ENCODE measurements around the gene RNF128. TPM values are rescaled to one million over a fixed set of nuclear protein-coding genes. Genes with fewer than 3 reads are reported as not detected.

Gene RNF128
- polyA plus RNA-seq, 1 experiment, result 0.09 TPM

GRCh38 chrX:106774981-106775380, 48.5 kb downstream of the RNF128 start:
- no peak for DNase-seq (ENCODE audit: low read depth)
- ChIA-PET CTCF (interaction anchor here (1.8 kb wide), 1 partner anchor 11 kb away, joined by 3 read pairs; no protein-coding TSS in a partner anchor), POLR2A (no interaction called here)
- Histone ChIP-seq H3K36me3 (ENCODE audit: control insufficient read depth, insufficient read depth, low read length) (no peaks in the 10 kb centered on the region), H3K4me3 (ENCODE audit: low read depth, low read length) (no peak overlapping the region), H3K27me3 (ENCODE audit: control insufficient read depth, insufficient read depth, low read length) (no peaks in the 10 kb centered on the region)
- no peak for TF ChIP-seq CTCF (IDR thresholded peaks at IDR 0.05; ENCODE audit: insufficient read depth, low read depth, low read length)

GRCh38 chrX:106780264-106780663, 53.8 kb downstream of the RNF128 start:
- Histone ChIP-seq H3K36me3 (ENCODE audit: control insufficient read depth, insufficient read depth, low read length) (no peaks in the 10 kb centered on the region), H3K4me3 (ENCODE audit: low read depth, low read length) (no peak overlapping the region), H3K27me3 (ENCODE audit: control insufficient read depth, insufficient read depth, low read length) (no peaks in the 10 kb centered on the region)
- CTCF ChIA-PET, result interaction anchor here (0.6 to 1.4 kb wide), 2 partner anchors 260 to 365 kb away, joined by 3 to 4 read pairs; no protein-coding TSS in a partner anchor
- no peak for DNase-seq (ENCODE audit: low read depth)
- POLR2A ChIA-PET, result no interaction called here
- TF ChIP-seq CTCF (IDR thresholded peaks at IDR 0.05; ENCODE audit: insufficient read depth, low read depth, low read length), result no peak

- DNase-seq (ENCODE audit: low read depth), result no peak
- ChIA-PET POLR2A (interaction anchor here (0.6 kb wide), 1 partner anchor 51 kb away, joined by 4 read pairs; no protein-coding TSS in a partner anchor), CTCF (interaction anchor here (0.6 kb wide), 1 partner anchor 261 kb away, joined by 3 read pairs; no protein-coding TSS in a partner anchor)
- no peaks in the 10 kb centered on the region for H3K36me3 ChIP-seq (ENCODE audit: control insufficient read depth, insufficient read depth, low read length)
- H3K4me3 ChIP-seq (ENCODE audit: low read depth, low read length), result no peak overlapping the region
- no peak for TF ChIP-seq CTCF (IDR thresholded peaks at IDR 0.05; ENCODE audit: insufficient read depth, low read depth, low read length)
- H3K27me3 ChIP-seq (ENCODE audit: control insufficient read depth, insufficient read depth, low read length), result no peaks in the 10 kb centered on the region
Measured at GRCh38 chrX:106780664-106781377, 54.3 kb downstream of the RNF128 start.

GRCh38 chrX:106783716-106784115, 57.2 kb downstream of the RNF128 start:
- no peak for DNase-seq (ENCODE audit: low read depth)
- Histone ChIP-seq H3K36me3 (ENCODE audit: control insufficient read depth, insufficient read depth, low read length) (no peaks in the 10 kb centered on the region), H3K27me3 (ENCODE audit: control insufficient read depth, insufficient read depth, low read length) (no peaks in the 10 kb centered on the region), H3K4me3 (ENCODE audit: low read depth, low read length) (no peak overlapping the region)
- no peak for TF ChIP-seq CTCF (IDR thresholded peaks at IDR 0.05; ENCODE audit: insufficient read depth, low read depth, low read length)
- ChIA-PET POLR2A (no interaction called here), CTCF (no interaction called here)

- peak; percentile 23; the same call in 1 of the 2 replicates for TF ChIP-seq CTCF (IDR thresholded peaks at IDR 0.05; ENCODE audit: insufficient read depth, low read depth, low read length)
- ChIA-PET CTCF (no interaction called here), POLR2A (no interaction called here)
- H3K36me3 ChIP-seq (ENCODE audit: control insufficient read depth, insufficient read depth, low read length), result no peaks in the 10 kb centered on the region
- H3K4me3 ChIP-seq (ENCODE audit: low read depth, low read length), result no peak overlapping the region
- no peak for DNase-seq (ENCODE audit: low read depth)
- no peaks in the 10 kb centered on the region for H3K27me3 ChIP-seq (ENCODE audit: control insufficient read depth, insufficient read depth, low read length)
Measured at GRCh38 chrX:106791495-106791894, 65.0 kb downstream of the RNF128 start.

Measured in BJ (cell line).